OCI-LY1 (cell line): Measurements from ENCODE around the gene PRKCA.

Experiments
- H2AFZ ChIP-seq: fragments of 200-600 bp; sonication (generic), shearing (Covaris generic); 2 replicates; pipeline ENCODE4 v1.6.0; 2014; ENCODE audit warnings: antibody characterized with exemption, mild to moderate bottlenecking, low read length
- H3F3A ChIP-seq: fragments of 200-600 bp; sonication (generic), shearing (Covaris generic); 2 replicates; pipeline ENCODE4 v1.6.0; 2014; ENCODE audit warnings: mild to moderate bottlenecking, antibody characterized with exemption, low read length, moderate library complexity; ENCODE audit not compliant: insufficient read depth
- H3K27ac ChIP-seq: fragments of 200-600 bp; sonication (generic); 2 replicates; pipeline ENCODE4 v1.5.1; 2014; ENCODE audit warnings: low read length, mixed run types, mild to moderate bottlenecking, low read depth; ENCODE audit not compliant: poor library complexity, severe bottlenecking
- H3K27me3 ChIP-seq: fragments of 200-600 bp; sonication (generic); 2 replicates; pipeline ENCODE4 v1.6.0; 2014; ENCODE audit warnings: antibody characterized with exemption, mild to moderate bottlenecking, low read length, moderate library complexity; ENCODE audit not compliant: insufficient read depth
- H3K36me3 ChIP-seq: fragments of 200-600 bp; sonication (generic); 2 replicates; pipeline ENCODE4 v1.6.1; 2014; ENCODE audit warnings: mild to moderate bottlenecking, antibody characterized with exemption, low read length, moderate library complexity, mixed read lengths; ENCODE audit not compliant: insufficient read depth
- H3K4me1 ChIP-seq: fragments of 200-600 bp; sonication (generic); 2 replicates; pipeline ENCODE4 v1.5.1; 2014; ENCODE audit warnings: mild to moderate bottlenecking, low read length, moderate library complexity; ENCODE audit not compliant: insufficient read depth, severe bottlenecking
- H3K4me2 ChIP-seq: fragments of 200-600 bp; sonication (generic), shearing (Covaris generic); 2 replicates; pipeline ENCODE4 v1.6.1; 2014; ENCODE audit warnings: low read length
- H3K4me3 ChIP-seq: fragments of 200-600 bp; sonication (generic); 2 replicates; pipeline ENCODE4 v1.5.1; 2014; ENCODE audit warnings: low read length, low read depth, mild to moderate bottlenecking, mixed read lengths; ENCODE audit not compliant: poor library complexity, severe bottlenecking
- H3K79me2 ChIP-seq: fragments of 200-600 bp; shearing (Covaris generic); 2 replicates; pipeline ENCODE4 v1.6.1; 2016; ENCODE audit warnings: mixed run types, low read length, mixed read lengths; ENCODE audit not compliant: insufficient read depth
- H3K9ac ChIP-seq: fragments of 200-600 bp; sonication (generic), shearing (Covaris generic); 2 replicates; pipeline ENCODE4 v1.6.1; 2014; ENCODE audit warnings: mild to moderate bottlenecking, low read length, mixed read lengths
- H3K9me2 ChIP-seq: fragments of 200-600 bp; sonication (generic), shearing (Covaris generic); 2 replicates; pipeline ENCODE4 v1.6.1; 2014; ENCODE audit warnings: low read depth, mild to moderate bottlenecking, low read length, mixed read lengths
- H3K9me3 ChIP-seq: fragments of 200-600 bp; shearing (Covaris generic); 2 replicates; pipeline ENCODE4 v1.6.1; 2014; ENCODE audit warnings: low read length, mixed read lengths
- H4K20me1 ChIP-seq: fragments of 200-600 bp; sonication (generic), shearing (Covaris generic); 2 replicates; pipeline ENCODE4 v1.6.0; 2016; ENCODE audit warnings: mild to moderate bottlenecking, low read length; ENCODE audit not compliant: insufficient read depth
- CTCF ChIP-seq: fragments of 200-600 bp; sonication (generic), shearing (Covaris generic); IDR thresholded peaks from 2 replicates; pipeline ENCODE4 v1.5.1; 2017; ENCODE audit warnings: mild to moderate bottlenecking, antibody characterized with exemption, low read length, moderate library complexity, mixed read lengths
- EZH2 ChIP-seq: fragments of 200-600 bp; sonication (generic), shearing (Covaris generic); IDR thresholded peaks from 2 replicates; pipeline ENCODE4 v1.8.0; 2017; ENCODE audit warnings: borderline replicate concordance, mixed run types, mild to moderate bottlenecking, antibody characterized with exemption, low read length, moderate library complexity, mixed read lengths

The PRKCA gene

DNA sequence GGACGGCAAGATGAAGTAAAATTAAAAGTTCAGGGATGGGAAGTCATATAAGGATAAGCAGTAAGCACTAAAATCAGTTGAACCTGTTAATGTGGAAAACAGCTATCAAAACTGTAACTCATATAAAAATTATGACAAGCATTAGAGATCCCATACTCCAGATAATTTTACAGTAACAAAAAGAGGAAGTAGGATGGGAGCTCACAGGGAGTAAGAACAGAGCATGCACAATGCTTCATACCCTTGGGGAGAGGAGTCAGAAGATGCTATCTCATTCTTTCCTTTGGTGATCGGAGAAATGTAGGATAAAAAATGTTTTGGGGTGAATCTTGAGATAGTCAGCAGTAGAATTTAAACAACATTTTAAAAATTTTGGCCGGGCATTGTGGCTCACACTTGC lies 367.8 kb downstream of the PRKCA start:
- Histone ChIP-seq H3K4me3 (no peak overlapping the region), H3K79me2 (no peaks in the 10 kb centered on the region), H3K27ac (no peak overlapping the region), H3K9me2 (no peaks in the 10 kb centered on the region), H3F3A (no peaks in the 10 kb centered on the region), H3K27me3 (no peaks in the 10 kb centered on the region), H3K4me2 (no peak overlapping the region), H2AFZ (no peak overlapping the region), H4K20me1 (no peaks in the 10 kb centered on the region), H3K9me3 (no peaks in the 10 kb centered on the region; the same call in 1 of the 2 replicates), H3K9ac (no peak overlapping the region), H3K4me1 (peaks cover 28% of the 10 kb centered on the region), H3K36me3 (no peaks in the 10 kb centered on the region)
- no peak for TF ChIP-seq EZH2
- TF ChIP-seq CTCF, result no peak

GRCh38 chr17:66671156-66671555 lies 368.7 kb downstream of the PRKCA start:
- Histone ChIP-seq H2AFZ (no peak overlapping the region), H3K4me1 (peaks cover 28% of the 10 kb centered on the region), H3K9me3 (no peaks in the 10 kb centered on the region; the same call in 1 of the 2 replicates), H3K9ac (no peak overlapping the region), H3K79me2 (no peaks in the 10 kb centered on the region), H3K9me2 (no peaks in the 10 kb centered on the region), H4K20me1 (no peaks in the 10 kb centered on the region), H3K27me3 (no peaks in the 10 kb centered on the region), H3K4me2 (no peak overlapping the region), H3K4me3 (no peak overlapping the region), H3F3A (no peaks in the 10 kb centered on the region), H3K27ac (no peak overlapping the region), H3K36me3 (no peaks in the 10 kb centered on the region)
- TF ChIP-seq CTCF, result no peak
- no peak for TF ChIP-seq EZH2

- no peaks in the 10 kb centered on the region; the same call in 1 of the 2 replicates for H3K9me3 ChIP-seq
- no peaks in the 10 kb centered on the region for H3K27me3 ChIP-seq
- H3K4me1 ChIP-seq, result peaks cover 16% of the 10 kb centered on the region
- no peak overlapping the region for H3K4me3 ChIP-seq
- no peaks in the 10 kb centered on the region for H4K20me1 ChIP-seq
- H3K4me2 ChIP-seq, result no peak overlapping the region
- no peaks in the 10 kb centered on the region for H3K79me2 ChIP-seq
- H3K9ac ChIP-seq, result no peak overlapping the region
- H3K27ac ChIP-seq, result peak overlapping the region; percentile 19
- TF ChIP-seq CTCF (peak; percentile 64), EZH2 (no peak)
- H3F3A ChIP-seq, result no peaks in the 10 kb centered on the region
- peaks cover 3% of the 10 kb centered on the region; the same call in 1 of the 2 replicates for H3K36me3 ChIP-seq
- no peak overlapping the region for H2AFZ ChIP-seq
- no peaks in the 10 kb centered on the region for H3K9me2 ChIP-seq
Measured at GRCh38 chr17:66673668-66674276, 371.4 kb downstream of the PRKCA start.
